ENCODE results near the gene RNLS.

RNLS gene

GRCh38 chr10:88245974-88246511 lies 337.1 kb downstream of the RNLS start:
- no peak for DNase-seq

- no peak for DNase-seq
These were observed 338.1 kb downstream of the RNLS start for GRCh38 chr10:88244781-88245625.

GRCh38 chr10:88243836-88244730 lies 339.0 kb downstream of the RNLS start:
- DNase-seq = no peak

GRCh38 chr10:88243202-88243744 lies 339.8 kb downstream of the RNLS start:
- DNase-seq = no peak

GRCh38 chr10:88241501-88241900 lies 341.6 kb downstream of the RNLS start:
- DNase-seq = no peak

- no peak for DNase-seq
These were observed 343.9 kb downstream of the RNLS start for GRCh38 chr10:88239212-88239611.

GRCh38 chr10:88238615-88238914 lies 344.6 kb downstream of the RNLS start:
- DNase-seq = no peak

GRCh38 chr10:88237896-88238614 lies 345.1 kb downstream of the RNLS start:
- no peak for DNase-seq

- DNase-seq = no peak
These were observed 346.9 kb downstream of the RNLS start for GRCh38 chr10:88236121-88236743.

- no peak for DNase-seq
These were observed 348.8 kb downstream of the RNLS start for GRCh38 chr10:88234297-88234696.

GRCh38 chr10:88233870-88234269 lies 349.2 kb downstream of the RNLS start:
- no peak for DNase-seq

GRCh38 chr10:88232983-88233543 lies 350.1 kb downstream of the RNLS start:
- DNase-seq = no peak

GRCh38 chr10:88232029-88232895 lies 350.9 kb downstream of the RNLS start:
- no peak for DNase-seq

GRCh38 chr10:88230251-88230650 lies 352.9 kb downstream of the RNLS start:
- DNase-seq = no peak

- DNase-seq = no peak
These were observed 355.0 kb downstream of the RNLS start for GRCh38 chr10:88228130-88228529.

GRCh38 chr10:88227342-88228018 lies 355.6 kb downstream of the RNLS start:
- DNase-seq = no peak

GRCh38 chr10:88226891-88227290 lies 356.2 kb downstream of the RNLS start:
- no peak for DNase-seq

- DNase-seq = no peak
These were observed 357.0 kb downstream of the RNLS start for GRCh38 chr10:88226071-88226659.
